Progenitor cell of endocrine pancreas (in vitro differentiated cells): Measurements from ENCODE around the gene KSR2. TPM values are rescaled to one million over a fixed set of nuclear protein-coding genes. Genes with fewer than 3 reads are reported as not detected.

ENCODE experiments used
- DNase-seq: peaks from one replicate; pipeline ENCODE4 v3.0.0; 2021; ENCODE audit warnings: low spot score; ENCODE audit not compliant: unreplicated experiment
- H3K27ac Mint-ChIP-seq: 2 replicates; pipeline ENCODE4 v1.8.0; 2021; ENCODE audit warnings: mild to moderate bottlenecking, moderate library complexity, mixed read lengths
- H3K27me3 Mint-ChIP-seq: 2 replicates; pipeline ENCODE4 v1.8.0; 2021; ENCODE audit warnings: mixed read lengths
- H3K36me3 Mint-ChIP-seq: 2 replicates; pipeline ENCODE4 v1.8.0; 2022; ENCODE audit warnings: mixed read lengths; ENCODE audit not compliant: insufficient read depth
- H3K4me1 Mint-ChIP-seq: 2 replicates; pipeline ENCODE4 v1.8.0; 2021; ENCODE audit warnings: low read depth, mixed read lengths
- H3K4me3 Mint-ChIP-seq: 2 replicates; pipeline ENCODE4 v1.8.0; 2021; ENCODE audit warnings: low read depth, mild to moderate bottlenecking, moderate library complexity, mixed read lengths
- H3K9me3 Mint-ChIP-seq: 2 replicates; pipeline ENCODE4 v1.8.0; 2021; ENCODE audit warnings: low read depth, mixed read lengths
- CTCF ChIP-seq: fragments of 200-600 bp; sonication (generic); IDR thresholded peaks from one replicate; pipeline ENCODE4 v1.5.0; 2021; ENCODE audit warnings: antibody characterized with exemption, mild to moderate bottlenecking; ENCODE audit not compliant: unreplicated experiment
- total RNA-seq: library from RNA; stranded (reverse); gene quantifications from 2 replicates; pipeline ENCODE4 v1.2.1, GENCODE V29; 2021

The KSR2 gene
- total RNA-seq, 1 donor from 2014 or later = 1.8 TPM

- Mint-ChIP-seq H3K27ac (no peak overlapping the region), H3K4me3 (no peak overlapping the region), H3K36me3 (no peaks in the 10 kb centered on the region), H3K4me1 (no peaks in the 10 kb centered on the region), H3K9me3 (no peaks in the 10 kb centered on the region), H3K27me3 (peaks cover 37% of the 10 kb centered on the region)
- DNase-seq = no peak
- TF ChIP-seq CTCF = no peak
These were observed 516.7 kb downstream of the KSR2 start for GRCh38 chr12:117452112-117452511.

GRCh38 chr12:117450209-117450608 is 518.6 kb downstream of the KSR2 start:
- DNase-seq = no peak
- peaks cover 24% of the 10 kb centered on the region for H3K27me3 Mint-ChIP-seq
- peak overlapping the region; percentile 80 for H3K27ac Mint-ChIP-seq
- H3K4me3 Mint-ChIP-seq = no peak overlapping the region
- no peaks in the 10 kb centered on the region for H3K36me3 Mint-ChIP-seq
- no peaks in the 10 kb centered on the region for H3K4me1 Mint-ChIP-seq
- no peak for TF ChIP-seq CTCF
- no peaks in the 10 kb centered on the region for H3K9me3 Mint-ChIP-seq

- no peaks in the 10 kb centered on the region for H3K9me3 Mint-ChIP-seq
- peaks cover 33% of the 10 kb centered on the region for H3K27me3 Mint-ChIP-seq
- no peak overlapping the region for H3K4me3 Mint-ChIP-seq
- DNase-seq = no peak
- no peaks in the 10 kb centered on the region for H3K4me1 Mint-ChIP-seq
- H3K27ac Mint-ChIP-seq = no peak overlapping the region
- no peak for TF ChIP-seq CTCF
- H3K36me3 Mint-ChIP-seq = no peaks in the 10 kb centered on the region
These were observed 521.0 kb downstream of the KSR2 start for GRCh38 chr12:117447665-117448366.

GRCh38 chr12:117444781-117445180 is 524.0 kb downstream of the KSR2 start:
- Mint-ChIP-seq H3K27ac (no peak overlapping the region), H3K4me3 (no peak overlapping the region), H3K4me1 (no peaks in the 10 kb centered on the region), H3K9me3 (no peaks in the 10 kb centered on the region), H3K27me3 (peaks cover 32% of the 10 kb centered on the region), H3K36me3 (no peaks in the 10 kb centered on the region)
- DNase-seq = no peak
- no peak for TF ChIP-seq CTCF

GRCh38 chr12:117441751-117442150 is 527.0 kb downstream of the KSR2 start:
- no peak for TF ChIP-seq CTCF
- H3K27ac Mint-ChIP-seq = no peak overlapping the region
- H3K4me1 Mint-ChIP-seq = no peaks in the 10 kb centered on the region
- H3K4me3 Mint-ChIP-seq = no peak overlapping the region
- H3K9me3 Mint-ChIP-seq = no peaks in the 10 kb centered on the region
- peaks cover 37% of the 10 kb centered on the region for H3K27me3 Mint-ChIP-seq
- no peak for DNase-seq
- H3K36me3 Mint-ChIP-seq = no peaks in the 10 kb centered on the region
